ENCODE results near the gene PAQR8.

PAQR8 gene

DNA sequence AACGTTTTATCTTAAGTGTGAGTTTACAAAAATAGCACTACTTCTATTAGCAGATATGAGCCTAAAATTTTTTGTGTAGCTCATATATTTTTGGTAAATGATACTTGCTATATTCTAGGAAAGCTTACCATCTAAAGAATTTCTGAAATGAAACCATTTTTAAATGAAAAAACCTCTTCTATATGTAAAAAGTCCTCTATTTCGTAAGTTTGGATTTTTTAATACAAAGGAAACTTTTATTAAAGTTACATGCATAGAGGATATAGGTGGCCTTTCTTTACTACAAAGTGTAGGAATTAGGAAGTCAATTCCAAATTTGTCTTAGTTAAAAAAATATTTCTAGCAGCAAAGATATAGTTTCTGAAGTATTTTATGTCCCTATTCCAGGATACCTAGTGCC, 77.0 kb downstream of the PAQR8 start:
- in situ Hi-C loops (cut with MboI; ENCODE audit: low sequenced_read_pairs): no loop called here

DNA sequence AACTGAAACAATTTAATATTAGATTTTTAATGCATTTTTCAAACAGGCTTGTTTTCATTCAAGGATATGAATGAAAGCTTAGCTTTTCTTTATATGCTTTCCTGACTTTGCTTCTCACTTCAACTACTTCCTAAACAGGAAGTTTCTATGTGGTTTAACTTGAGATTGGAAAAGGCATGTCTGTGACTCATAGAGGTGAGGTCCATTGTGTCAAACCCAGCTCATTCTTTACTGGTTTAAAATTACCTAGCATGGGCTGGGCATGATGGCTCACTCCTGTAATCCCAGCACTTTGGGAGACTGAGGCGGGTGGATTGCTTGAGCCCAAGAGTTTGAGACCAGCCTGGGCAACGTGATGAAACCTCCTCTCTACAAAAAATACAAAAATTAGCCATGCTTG, 92.6 kb downstream of the PAQR8 start:
- in situ Hi-C loops (cut with MboI; ENCODE audit: low sequenced_read_pairs): no loop called here

DNA sequence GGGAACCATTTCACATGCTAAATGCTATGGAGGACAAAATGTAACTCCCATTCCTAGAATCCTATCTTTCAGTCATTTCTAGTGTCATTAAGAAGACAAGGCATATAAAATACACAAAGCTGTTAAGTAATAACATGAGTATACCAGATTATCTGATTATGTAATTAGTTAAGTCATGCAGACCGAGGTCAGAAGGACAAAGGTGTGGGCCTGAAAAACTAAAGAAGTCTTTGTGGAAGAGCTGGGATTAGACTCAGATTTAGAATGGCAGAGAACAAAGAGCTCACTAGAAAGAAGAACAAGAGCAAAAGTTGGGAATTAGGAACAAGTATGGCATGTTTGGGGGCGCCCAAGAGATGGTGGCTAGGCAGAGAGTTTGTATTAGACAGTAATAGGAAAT, 95.1 kb downstream of the PAQR8 start:
- in situ Hi-C loops (cut with MboI; ENCODE audit: low sequenced_read_pairs): no loop called here

Data from hTERT RPE-1 (cell line).